WTC11 (cell line): ENCODE measurements around the gene DEXI. TPM values are rescaled to one million over a fixed set of nuclear protein-coding genes. Genes with fewer than 3 reads are reported as not detected.

Experiments
- ATAC-seq: fragments of 200-7000 bp; cut with Tn5 transposase; 2 replicates; pipeline ENCODE4 v1.10.0; 2021; ENCODE audit warnings: mild to moderate bottlenecking, moderate library complexity
- CTCF ChIA-PET: fragments of 300-600 bp; sonication (Branson Sonifier 250); formaldehyde crosslinking; loops from one replicate; lab custom pipeline; 2021; ENCODE audit warnings: antibody characterized with exemption; lab: Charles Lee
- POLR2A ChIA-PET: fragments of 350-600 bp; sonication (Branson Sonifier 250); formaldehyde crosslinking; loops from one replicate; lab custom pipeline; 2021; ENCODE audit warnings: antibody characterized with exemption; lab: Charles Lee
- DNase-seq: peaks from one replicate; pipeline ENCODE4 v3.0.0; 2021; ENCODE audit warnings: low spot score
- H3K27ac Mint-ChIP-seq: 2 replicates; pipeline ENCODE4 v1.8.0; 2021; ENCODE audit warnings: mixed read lengths
- H3K27me3 Mint-ChIP-seq: 2 replicates; pipeline ENCODE4 v1.8.0; 2021; ENCODE audit warnings: low read depth, mild to moderate bottlenecking, moderate library complexity, mixed read lengths
- H3K36me3 Mint-ChIP-seq: 2 replicates; pipeline ENCODE4 v1.8.0; 2021; ENCODE audit warnings: mixed read lengths
- H3K4me1 Mint-ChIP-seq: 2 replicates; pipeline ENCODE4 v1.8.0; 2022; ENCODE audit warnings: mixed read lengths
- H3K4me3 Mint-ChIP-seq: 2 replicates; pipeline ENCODE4 v1.8.0; 2021; ENCODE audit warnings: mild to moderate bottlenecking, moderate library complexity, mixed read lengths
- H3K9me3 Mint-ChIP-seq: 2 replicates; pipeline ENCODE4 v1.8.0; 2021; ENCODE audit warnings: mixed read lengths
- AFF4 ChIP-seq: sonication (generic); formaldehyde crosslinking; IDR thresholded peaks from 2 replicates; pipeline ENCODE4 v1.8.1; 2023; ENCODE audit warnings: mild to moderate bottlenecking, missing genetic modification reagents, borderline replicate concordance
- ARID4B ChIP-seq: sonication (generic); formaldehyde crosslinking; IDR thresholded peaks from 2 replicates; pipeline ENCODE4 v1.8.0; 2023; ENCODE audit warnings: missing genetic modification reagents, mild to moderate bottlenecking, borderline replicate concordance
- ATF1 ChIP-seq: sonication (generic); formaldehyde crosslinking; IDR thresholded peaks from 2 replicates; pipeline ENCODE4 v1.8.1; 2023; ENCODE audit warnings: mild to moderate bottlenecking, moderate library complexity, missing genetic modification reagents
- CREB1 ChIP-seq: sonication (generic); formaldehyde crosslinking; IDR thresholded peaks from 2 replicates; pipeline ENCODE4 v1.8.0; 2023; ENCODE audit warnings: mild to moderate bottlenecking, missing genetic modification reagents
- CTCF ChIP-seq: fragments of 200-600 bp; IDR thresholded peaks from 2 replicates; pipeline ENCODE4 v1.8.0; 2022; ENCODE audit warnings: antibody characterized with exemption
- ESRRA ChIP-seq: sonication (generic); formaldehyde crosslinking; IDR thresholded peaks from 2 replicates; pipeline ENCODE4 v1.8.1; 2022; ENCODE audit warnings: mild to moderate bottlenecking, missing genetic modification reagents, borderline replicate concordance
- GRHL2 ChIP-seq: fragments of 250-450 bp; sonication (Bioruptor Pico); IDR thresholded peaks from 2 replicates; pipeline ENCODE4 v1.8.0; 2022; ENCODE audit warnings: mild to moderate bottlenecking, moderate library complexity; ENCODE audit not compliant: insufficient replicate concordance, severe bottlenecking
- HMGXB4 ChIP-seq: sonication (generic); formaldehyde crosslinking; IDR thresholded peaks from 2 replicates; pipeline ENCODE4 v1.8.1; 2023; ENCODE audit warnings: mild to moderate bottlenecking, moderate library complexity, missing genetic modification reagents
- IRF1 ChIP-seq: sonication (generic); formaldehyde crosslinking; IDR thresholded peaks from 2 replicates; pipeline ENCODE4 v1.8.0; 2023; ENCODE audit warnings: missing genetic modification reagents
- NFYB ChIP-seq: sonication (generic); formaldehyde crosslinking; conservative IDR thresholded peaks from 2 replicates; pipeline ENCODE4 v1.8.0; 2022; ENCODE audit warnings: low read depth, missing genetic modification reagents
- PREB ChIP-seq: sonication (generic); formaldehyde crosslinking; IDR thresholded peaks from 2 replicates; pipeline ENCODE4 v1.8.1; 2022; ENCODE audit warnings: mild to moderate bottlenecking, missing genetic modification reagents, moderate library complexity, borderline replicate concordance
- SP1 ChIP-seq: sonication (generic); formaldehyde crosslinking; conservative IDR thresholded peaks from 2 replicates; pipeline ENCODE4 v1.8.1; 2022; ENCODE audit warnings: missing genetic modification reagents
- TEAD1 ChIP-seq: sonication (generic); formaldehyde crosslinking; IDR thresholded peaks from 2 replicates; pipeline ENCODE4 v1.8.0; 2022; ENCODE audit warnings: mild to moderate bottlenecking, missing genetic modification reagents
- TEAD4 ChIP-seq: sonication (generic); formaldehyde crosslinking; IDR thresholded peaks from 2 replicates; pipeline ENCODE4 v1.8.0; 2022; ENCODE audit warnings: mild to moderate bottlenecking, missing genetic modification reagents
- TP53 ChIP-seq: sonication (generic); formaldehyde crosslinking; IDR thresholded peaks from 2 replicates; pipeline ENCODE4 v1.8.1; 2023; ENCODE audit warnings: mild to moderate bottlenecking, missing genetic modification reagents
- ZNF416 ChIP-seq: fragments of 250-450 bp; sonication (Bioruptor Pico); IDR thresholded peaks from 2 replicates; pipeline ENCODE4 v1.9.0; 2021; ENCODE audit warnings: mild to moderate bottlenecking, inconsistent platforms
- ZSCAN18 ChIP-seq: fragments of 250-450 bp; sonication (Bioruptor Pico); IDR thresholded peaks from 2 replicates; pipeline ENCODE4 v2.1.2; 2022; ENCODE audit warnings: mild to moderate bottlenecking, moderate library complexity
- total RNA-seq: library from RNA; stranded (reverse); gene quantifications from 3 replicates; pipeline ENCODE4 v1.2.3, GENCODE V29; 2021

The DEXI gene
- total RNA-seq, 1 experiment from 2014 or later, result 33.7 TPM

GRCh38 chr16:10906914-10907756, 35.1 kb downstream of the DEXI start:
- CTCF ChIA-PET, result interaction anchor here (0.6 to 4.8 kb wide), 3 partner anchors 12 to 14 kb away, joined by 3 to 36 read pairs (median 6); no protein-coding TSS in a partner anchor
- POLR2A ChIA-PET, result interaction anchor here (1.1 kb wide), 1 partner anchor 18 kb away, joined by 4 read pairs; no protein-coding TSS in a partner anchor
- peak; percentile 38 for ATAC-seq
- H3K36me3 Mint-ChIP-seq, result no peaks in the 10 kb centered on the region
- TF ChIP-seq ATF1 (CRISPR knock-in tag) (no peak), GRHL2 (CRISPR knock-in tag) (no peak), CTCF (no peak), TEAD4 (CRISPR knock-in tag) (no peak), IRF1 (CRISPR knock-in tag) (no peak), ZSCAN18 (no peak), TEAD1 (no peak), PREB (CRISPR knock-in tag) (no peak), SP1 (CRISPR knock-in tag) (no peak), ESRRA (CRISPR knock-in tag) (no peak), HMGXB4 (no peak), CREB1 (CRISPR knock-in tag) (no peak)
- H3K27ac Mint-ChIP-seq, result no peak overlapping the region
- no peak for DNase-seq
- H3K4me3 Mint-ChIP-seq, result no peak overlapping the region
- peaks cover 7% of the 10 kb centered on the region for H3K9me3 Mint-ChIP-seq
- no peaks in the 10 kb centered on the region for H3K4me1 Mint-ChIP-seq
- H3K27me3 Mint-ChIP-seq, result peaks cover 3% of the 10 kb centered on the region; the same call in 1 of the 2 replicates

- peaks cover 7% of the 10 kb centered on the region for H3K9me3 Mint-ChIP-seq
- DNase-seq (no peak), ATAC-seq (no peak)
- H3K36me3 Mint-ChIP-seq, result no peaks in the 10 kb centered on the region
- no peaks in the 10 kb centered on the region for H3K4me1 Mint-ChIP-seq
- ChIA-PET CTCF (interaction anchor here (1.7 kb wide), 1 partner anchor 12 kb away, joined by 10 read pairs; no protein-coding TSS in a partner anchor), POLR2A (interaction anchor here (1.1 kb wide), 1 partner anchor 19 kb away, joined by 4 read pairs; no protein-coding TSS in a partner anchor)
- H3K4me3 Mint-ChIP-seq, result no peak overlapping the region
- TF ChIP-seq ARID4B (CRISPR knock-in tag) (no peak), NFYB (no peak), AFF4 (CRISPR knock-in tag) (no peak), ZNF416 (CRISPR knock-in tag) (no peak), TP53 (CRISPR knock-in tag) (no peak)
- H3K27ac Mint-ChIP-seq, result no peak overlapping the region
- H3K27me3 Mint-ChIP-seq, result peaks cover 3% of the 10 kb centered on the region; the same call in 1 of the 2 replicates
Measured at GRCh38 chr16:10906482-10906881, 35.8 kb downstream of the DEXI start.
